IMR-90 (cell line): ENCODE measurements around the gene TPSAB1.

Source experiments
- CTCF ChIP-seq: conservative IDR thresholded peaks from 2 replicates; pipeline ENCODE4 v1.5.1; 2012; ENCODE audit warnings: mild to moderate bottlenecking, low read depth, low read length, improper control_type of control experiment
- ELK1 ChIP-seq: fragments of 150-350 bp; IDR thresholded peaks from 2 replicates; pipeline ENCODE4 v1.6.1; 2016; ENCODE audit warnings: low read depth, mild to moderate bottlenecking, low read length, moderate library complexity, borderline replicate concordance

- TF ChIP-seq ELK1 (no peak), CTCF (no peak)
Observed at GRCh38 chr16:1271380-1271723, 30.8 kb downstream of the TPSAB1 start.
